Fibroblast of upper back skin (primary cell): ENCODE measurements around the gene ECM2.

ENCODE experiments used
- DNase-seq: peaks from one replicate; pipeline ENCODE4 v3.0.0-alpha.2; 2013

ECM2 gene

GRCh38 chr9:92527832-92528521, 7.8 kb downstream of the ECM2 start:
- DNase-seq, result no peak

GRCh38 chr9:92527291-92527828, 8.4 kb downstream of the ECM2 start:
- no peak for DNase-seq

DNA sequence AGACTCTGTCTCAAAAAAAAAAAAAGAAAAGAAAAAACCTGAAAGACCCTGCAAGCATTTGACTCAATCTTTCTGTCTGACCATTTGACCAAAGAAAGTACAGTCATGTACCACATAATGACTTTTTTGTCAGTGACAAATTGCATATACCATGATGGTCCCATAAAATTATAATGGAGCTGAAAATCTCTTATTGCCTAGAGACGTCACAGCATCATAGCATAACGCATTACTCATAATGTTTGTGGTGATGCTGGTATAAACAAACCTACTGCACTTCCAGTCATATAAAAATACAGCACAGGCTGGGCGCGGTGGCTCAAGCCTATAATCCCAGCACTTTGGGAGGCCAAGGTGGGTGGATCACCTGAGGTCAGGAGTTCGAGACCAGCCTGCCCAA, 10.5 kb downstream of the ECM2 start:
- DNase-seq, result peak; percentile 18

DNA sequence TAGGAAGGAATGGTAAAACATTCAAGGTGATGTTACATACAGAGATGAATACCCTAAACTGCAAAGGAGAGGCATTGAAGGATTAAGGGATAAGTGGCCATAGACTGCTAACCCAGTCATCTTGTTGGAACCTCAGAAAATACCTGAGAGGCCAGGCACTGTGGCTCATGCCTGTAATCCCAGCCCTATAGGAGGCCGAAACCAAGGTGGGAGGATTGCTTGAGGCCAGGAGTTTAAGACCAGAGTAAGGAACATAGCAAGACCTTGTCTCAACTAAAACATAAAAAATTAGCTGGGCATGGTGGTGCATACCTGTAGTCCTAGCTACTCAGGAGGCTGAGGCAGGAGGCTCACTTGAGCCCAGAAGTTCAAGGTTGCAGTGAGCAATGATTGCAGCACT, 10.9 kb downstream of the ECM2 start:
- DNase-seq, result no peak

DNA sequence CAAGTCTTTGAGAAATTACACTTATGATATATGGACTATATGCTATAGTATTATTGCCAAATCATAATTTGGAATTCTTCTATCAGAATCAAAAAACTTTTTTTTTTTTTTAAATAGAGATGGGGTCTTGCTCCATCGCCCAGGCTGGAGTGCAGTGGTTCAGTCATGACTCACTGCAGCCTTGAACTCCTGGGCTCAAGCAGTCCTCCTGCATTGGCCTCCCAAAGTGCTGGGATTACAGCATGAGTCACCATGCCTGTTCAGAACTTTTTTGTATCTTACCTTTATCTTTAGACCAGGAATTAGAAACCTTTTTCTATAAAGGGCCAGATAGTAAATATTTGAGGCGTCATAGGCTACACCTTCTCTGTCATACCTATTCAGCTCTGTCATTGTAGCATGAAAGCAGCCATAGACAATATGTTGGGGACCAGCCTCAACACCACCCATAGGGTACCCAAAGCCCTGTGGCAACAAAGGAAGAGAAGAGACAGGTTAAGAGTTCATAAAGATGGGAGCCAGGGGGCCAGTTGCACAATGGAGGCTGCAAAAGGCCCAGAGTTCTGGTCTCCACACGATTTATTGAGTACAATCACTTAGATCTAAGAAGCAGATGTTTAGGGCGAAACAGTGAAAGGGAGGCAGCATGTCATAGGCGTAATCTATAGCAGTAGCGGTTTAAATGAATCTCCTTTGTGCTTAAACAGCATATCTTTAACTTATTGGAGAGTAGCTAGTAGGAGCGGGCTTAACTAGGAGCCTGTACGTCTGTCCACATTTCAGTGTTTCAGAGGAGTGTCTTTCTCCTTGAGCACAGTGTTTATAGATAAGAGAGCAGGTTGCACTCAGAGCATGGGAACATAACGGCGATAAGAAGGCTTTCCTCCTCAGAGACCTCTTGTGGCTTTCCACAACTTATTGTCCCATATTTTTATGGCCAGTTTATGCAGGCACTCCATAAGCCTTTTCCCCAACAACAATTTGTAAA, 12.5 kb downstream of the ECM2 start:
- no peak for DNase-seq

- no peak for DNase-seq
Observed at GRCh38 chr9:92520837-92521236, 15.0 kb downstream of the ECM2 start.

DNA sequence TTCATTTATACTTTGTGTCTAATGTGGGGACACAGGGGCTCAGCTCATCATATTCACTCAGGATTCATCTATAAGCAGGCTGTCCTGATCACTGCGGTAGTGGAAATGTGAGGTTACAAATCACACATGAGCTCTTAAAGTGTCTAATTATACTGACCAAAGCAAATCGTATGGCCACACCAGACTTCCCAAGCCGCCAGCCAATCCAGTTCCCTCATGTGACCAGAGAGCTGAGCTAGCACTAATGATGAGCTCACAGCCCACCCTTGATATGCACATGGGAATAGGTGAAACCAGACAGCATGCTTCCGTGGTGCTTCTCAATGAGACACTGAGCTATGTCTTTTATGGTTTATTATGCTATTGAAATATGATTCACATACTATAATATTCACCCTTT, 17.6 kb downstream of the ECM2 start:
- DNase-seq, result peak; percentile 37

GRCh38 chr9:92517046-92517445, 18.7 kb downstream of the ECM2 start:
- DNase-seq, result no peak

- DNase-seq, result no peak
Observed at GRCh38 chr9:92516521-92516920, 19.3 kb downstream of the ECM2 start.

GRCh38 chr9:92514635-92515034, 21.2 kb downstream of the ECM2 start:
- DNase-seq, result no peak

- no peak for DNase-seq
Observed at GRCh38 chr9:92513349-92513748, 22.4 kb downstream of the ECM2 start.

GRCh38 chr9:92512622-92513021, 23.2 kb downstream of the ECM2 start:
- peak; percentile 58 for DNase-seq

DNA sequence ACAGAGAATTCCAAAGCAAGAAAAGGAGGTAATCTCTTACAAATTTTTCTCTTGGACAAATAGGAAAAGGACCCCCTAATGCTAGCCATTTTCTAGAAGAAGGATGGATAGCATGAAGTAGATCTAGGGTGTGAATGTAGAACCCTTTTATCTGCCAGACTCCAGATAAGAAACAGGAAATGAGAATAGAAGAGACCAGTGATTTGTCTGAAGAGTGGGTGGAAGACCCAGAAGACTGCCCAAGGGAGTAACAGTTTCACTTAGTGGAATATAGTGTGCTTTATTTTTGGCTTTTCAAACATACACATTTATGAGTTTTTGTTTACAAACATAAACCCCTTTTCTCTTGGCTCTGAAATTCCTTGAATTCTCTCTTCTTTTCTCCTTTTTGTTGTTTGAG, 25.0 kb downstream of the ECM2 start:
- DNase-seq, result no peak

DNA sequence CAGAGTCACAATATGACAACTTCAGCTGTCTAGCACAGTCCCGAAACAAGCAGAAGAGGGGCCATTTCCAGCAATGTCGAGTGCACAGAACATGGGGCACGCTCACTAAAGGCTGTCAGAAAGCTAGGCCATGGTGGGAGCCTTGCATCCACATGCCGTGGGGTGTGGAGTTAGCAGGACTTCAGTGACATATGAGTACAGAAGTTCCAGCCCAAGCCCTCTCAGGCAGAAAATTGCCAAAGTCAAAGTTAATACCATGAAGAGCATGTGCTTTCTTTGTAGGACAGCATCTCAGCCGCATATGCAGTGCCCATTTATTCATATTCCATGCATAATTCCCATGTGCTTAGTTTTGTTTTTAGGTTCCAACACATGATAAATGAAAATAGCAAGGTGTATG, 26.7 kb downstream of the ECM2 start:
- DNase-seq, result no peak

DNA sequence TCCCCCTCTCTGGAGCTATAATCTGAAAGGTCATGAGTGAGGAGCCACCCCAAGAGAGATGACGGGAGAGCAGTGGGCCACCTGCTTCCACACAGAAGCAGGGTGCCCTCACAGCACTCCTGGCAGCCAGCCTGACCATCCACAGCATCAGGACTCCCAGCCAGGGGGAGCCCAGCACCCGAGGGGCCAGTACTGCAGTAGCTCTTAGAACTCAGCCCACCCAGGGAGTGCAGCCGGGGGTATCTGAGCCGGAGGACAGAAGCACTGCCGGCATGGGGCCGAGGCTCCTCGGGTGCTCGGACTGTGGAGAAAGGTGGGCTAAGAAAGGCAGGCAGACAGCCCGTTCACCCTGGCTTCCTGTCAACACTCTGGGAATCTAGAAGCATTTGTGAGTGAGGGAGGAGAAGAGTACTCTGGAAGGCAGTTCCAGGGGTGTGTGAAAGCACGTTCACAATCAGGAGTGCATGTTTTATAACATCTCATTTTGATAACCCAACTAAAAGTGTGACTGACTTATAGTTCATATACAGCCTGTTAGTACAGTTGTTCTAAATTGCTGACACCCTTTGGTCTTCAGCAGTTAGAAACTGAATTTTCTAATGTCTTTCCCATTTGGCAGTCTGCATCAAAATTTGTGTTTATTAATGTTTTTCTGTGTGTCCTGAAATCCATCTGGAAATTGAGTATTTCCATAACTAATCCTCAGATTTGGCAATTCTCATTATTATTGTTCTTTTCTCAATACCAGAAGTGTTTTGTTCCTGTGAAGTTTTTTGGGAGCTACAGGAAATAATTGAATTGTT, 27.6 kb downstream of the ECM2 start:
- no peak for DNase-seq

GRCh38 chr9:92507496-92507895, 28.3 kb downstream of the ECM2 start:
- DNase-seq, result no peak

DNA sequence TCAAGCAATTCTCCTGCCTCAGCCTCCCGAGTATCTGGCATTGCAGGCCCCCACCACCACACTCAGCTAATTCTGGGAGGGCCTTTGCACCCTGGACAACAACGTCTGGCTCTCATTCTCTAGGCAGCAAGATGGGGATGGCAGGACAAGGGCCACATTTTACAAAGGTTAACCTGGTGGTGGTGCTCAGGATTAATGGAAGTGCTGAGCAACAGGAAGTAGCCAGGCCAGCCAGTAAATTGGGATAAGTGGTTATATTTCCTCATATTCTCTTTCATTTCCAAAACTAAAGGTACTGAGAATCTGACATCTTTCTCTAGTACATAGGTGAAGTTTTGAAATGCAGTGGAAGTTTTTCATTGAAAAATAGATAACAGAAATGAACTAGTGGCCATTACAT, 28.8 kb downstream of the ECM2 start:
- no peak for DNase-seq

DNA sequence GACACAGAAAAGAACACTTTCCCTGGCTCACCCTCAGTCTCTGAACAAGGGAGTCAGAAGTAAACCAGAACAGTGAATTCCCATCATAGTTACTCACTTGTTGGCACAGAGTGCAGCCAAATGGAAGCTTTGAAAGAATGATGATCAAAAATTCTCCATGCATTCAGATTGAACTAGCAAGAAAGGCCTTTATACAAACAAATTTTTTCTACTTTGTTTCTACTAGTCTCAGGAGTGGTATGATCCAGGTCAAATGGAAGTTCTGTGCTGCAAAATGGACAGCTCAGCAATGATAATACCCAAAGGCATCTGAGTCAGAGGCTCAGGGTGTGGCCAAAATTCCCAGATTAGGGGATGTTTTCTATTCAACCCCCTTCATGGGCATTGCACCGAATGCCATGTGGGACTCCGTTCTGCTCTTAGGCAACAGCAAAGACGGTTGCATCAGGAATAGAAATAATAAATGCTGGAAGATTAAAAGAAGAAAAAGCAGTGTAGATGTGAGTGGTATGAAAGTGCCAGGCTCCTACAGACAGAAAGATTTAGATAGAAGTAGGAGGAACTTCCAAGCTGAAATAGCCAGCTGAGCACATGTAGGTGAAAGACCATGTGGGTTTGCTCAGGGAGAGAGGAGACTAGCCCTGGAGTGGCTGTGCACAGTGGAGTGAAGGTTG, 29.5 kb downstream of the ECM2 start:
- DNase-seq, result peak; percentile 97

- no peak for DNase-seq
Observed at GRCh38 chr9:92504881-92505280, 30.9 kb downstream of the ECM2 start.

GRCh38 chr9:92503156-92503555, 32.6 kb downstream of the ECM2 start:
- DNase-seq, result no peak

- DNase-seq, result peak; percentile 64
Observed at GRCh38 chr9:92501671-92502393, 34.0 kb downstream of the ECM2 start.

- DNase-seq, result no peak
Observed at GRCh38 chr9:92500725-92501124, 35.1 kb downstream of the ECM2 start.
